Prostate gland (tissue), 2 donors: ENCODE results near the gene C2CD4B.

ENCODE experiments used
- POLR2AphosphoS5 ChIP-seq: sonication (generic); formaldehyde crosslinking; IDR thresholded peaks from one replicate; pipeline ENCODE4 v1.6.1; 2017; ENCODE audit warnings: antibody characterized with exemption
- TF ChIP-seq, protein P1 (sequence below), 4 experiments: fragments of 200-600 bp in 2 of 4; fragments of 450-650 bp in 2 of 4; sonication (generic) in 2 of 4; IDR thresholded peaks; 1 replicate in 3 of 4; 2 replicates in 1 of 4; pipeline ENCODE4 v1.5.1; 2016 to 2019; ENCODE audit warnings: antibody characterized with exemption in 4 of 4, mild to moderate bottlenecking in 2 of 4, moderate library complexity in 2 of 4

DNA sequence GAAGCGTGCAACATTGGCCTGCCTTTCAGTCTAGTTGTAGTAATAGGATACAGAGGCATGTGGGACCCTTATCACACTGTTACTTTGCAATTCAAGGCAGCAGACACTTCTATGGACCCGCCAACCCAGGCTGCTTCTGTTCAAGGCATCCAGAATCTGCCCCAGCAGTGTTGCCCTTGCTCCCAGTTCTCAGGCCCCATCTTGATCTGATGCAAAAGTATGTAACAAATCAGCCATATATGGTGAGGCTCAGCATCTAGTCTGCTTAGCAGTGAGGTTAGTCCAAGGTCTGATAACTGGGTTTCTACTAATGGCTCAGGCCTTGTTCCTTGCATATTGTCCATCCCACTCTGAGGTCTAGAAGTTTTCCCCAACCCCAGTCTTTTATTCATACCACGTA lies 17.9 kb downstream of the C2CD4B start:
- no peak for TF ChIP-seq POLR2AphosphoS5
- TF ChIP-seq, protein P1, sequence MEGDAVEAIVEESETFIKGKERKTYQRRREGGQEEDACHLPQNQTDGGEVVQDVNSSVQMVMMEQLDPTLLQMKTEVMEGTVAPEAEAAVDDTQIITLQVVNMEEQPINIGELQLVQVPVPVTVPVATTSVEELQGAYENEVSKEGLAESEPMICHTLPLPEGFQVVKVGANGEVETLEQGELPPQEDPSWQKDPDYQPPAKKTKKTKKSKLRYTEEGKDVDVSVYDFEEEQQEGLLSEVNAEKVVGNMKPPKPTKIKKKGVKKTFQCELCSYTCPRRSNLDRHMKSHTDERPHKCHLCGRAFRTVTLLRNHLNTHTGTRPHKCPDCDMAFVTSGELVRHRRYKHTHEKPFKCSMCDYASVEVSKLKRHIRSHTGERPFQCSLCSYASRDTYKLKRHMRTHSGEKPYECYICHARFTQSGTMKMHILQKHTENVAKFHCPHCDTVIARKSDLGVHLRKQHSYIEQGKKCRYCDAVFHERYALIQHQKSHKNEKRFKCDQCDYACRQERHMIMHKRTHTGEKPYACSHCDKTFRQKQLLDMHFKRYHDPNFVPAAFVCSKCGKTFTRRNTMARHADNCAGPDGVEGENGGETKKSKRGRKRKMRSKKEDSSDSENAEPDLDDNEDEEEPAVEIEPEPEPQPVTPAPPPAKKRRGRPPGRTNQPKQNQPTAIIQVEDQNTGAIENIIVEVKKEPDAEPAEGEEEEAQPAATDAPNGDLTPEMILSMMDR (IDR thresholded peaks at IDR 0.05) = no peak
